GM18502 (cell line): ENCODE data around the gene LCORL.
A peak's percentile ranks its signal among the peaks of the same experiment; 100 is the strongest.
"Not testable (repeated sequence)": the region's sequence is repeated elsewhere in the genome, so short reads cannot be mapped to it uniquely, and the experiment has no call there.

Source experiments
- ATAC-seq: cut with Tn5 transposase; IDR thresholded peaks from one replicate; pipeline ENCODE4 v1.9.1; 2021; ENCODE audit warnings: mild to moderate bottlenecking; ENCODE audit not compliant: unreplicated experiment, poor library complexity

The LCORL gene

DNA sequence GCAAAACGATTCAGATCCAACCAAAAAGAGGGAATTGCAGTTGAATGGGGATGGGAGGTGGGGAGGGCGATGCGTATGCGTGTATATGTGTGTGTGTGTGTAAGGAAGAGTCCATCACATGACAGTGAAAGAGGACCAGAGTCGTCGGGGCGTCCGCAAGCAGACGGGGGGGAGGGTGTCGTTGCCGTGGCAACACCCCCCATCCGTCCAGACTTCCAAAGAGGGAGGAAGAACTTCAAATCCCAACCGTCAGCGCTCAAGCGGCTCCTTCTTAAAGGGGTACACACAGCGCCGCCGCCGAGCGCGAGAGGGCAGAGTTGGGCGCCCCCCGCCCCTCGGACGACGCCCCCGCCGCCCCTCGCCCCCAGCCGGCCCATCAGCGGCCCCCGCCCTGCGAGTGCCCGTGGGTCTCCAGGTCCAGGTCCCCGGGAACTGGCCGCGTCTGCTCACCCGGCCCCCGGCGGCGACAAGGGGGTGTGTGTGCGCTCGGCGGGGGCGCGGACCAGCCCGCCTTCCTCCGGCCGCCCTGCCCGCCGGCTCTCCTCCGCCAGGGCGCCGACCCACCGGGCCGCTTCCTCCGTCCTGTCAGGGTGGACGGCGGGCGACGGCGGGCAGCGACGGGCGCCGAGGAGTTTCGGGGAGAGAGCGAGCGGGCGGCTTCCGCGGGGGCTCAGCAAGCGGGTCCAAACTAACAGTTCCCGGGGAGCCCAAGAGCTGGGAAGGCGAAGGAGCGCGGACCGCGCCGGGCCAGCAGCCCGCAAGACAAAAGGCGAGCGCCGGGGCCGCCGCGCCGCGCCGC, 685 bp downstream of the LCORL start:
- peak; percentile 24 for ATAC-seq

DNA sequence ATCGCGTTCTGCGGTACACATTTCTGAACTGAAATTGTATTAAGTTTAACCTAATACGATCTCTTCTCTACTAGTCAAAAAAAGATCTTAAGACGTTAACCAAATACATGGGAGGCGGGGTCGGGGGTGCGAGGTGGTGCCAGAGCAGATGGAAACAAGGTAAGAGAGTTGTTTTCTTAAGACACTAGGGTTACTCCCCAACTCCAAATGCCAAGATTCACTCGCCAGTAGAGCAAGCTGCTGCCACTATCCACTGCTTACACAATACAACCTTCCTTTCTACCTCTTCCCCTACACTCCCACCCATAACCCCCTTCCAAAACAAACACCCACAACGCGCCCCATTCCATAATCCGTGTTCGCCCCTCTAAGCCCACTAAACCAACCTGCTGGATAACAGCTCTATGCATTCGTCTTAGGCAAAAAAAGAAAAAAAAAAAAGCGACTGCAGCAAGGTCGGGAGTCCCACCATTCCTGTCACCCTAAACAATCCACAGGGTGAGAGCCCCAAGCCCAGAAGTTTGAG, 1.3 kb downstream of the LCORL start:
- ATAC-seq: no peak

- ATAC-seq: no peak
Measured at GRCh38 chr4:18014269-18014668, 7.3 kb downstream of the LCORL start.

- no peak for ATAC-seq
Measured at GRCh38 chr4:18012807-18013462, 8.6 kb downstream of the LCORL start.

- ATAC-seq: no peak
Measured at GRCh38 chr4:18012134-18012806, 9.3 kb downstream of the LCORL start.

GRCh38 chr4:18007625-18008024, 13.9 kb downstream of the LCORL start:
- no peak for ATAC-seq

DNA sequence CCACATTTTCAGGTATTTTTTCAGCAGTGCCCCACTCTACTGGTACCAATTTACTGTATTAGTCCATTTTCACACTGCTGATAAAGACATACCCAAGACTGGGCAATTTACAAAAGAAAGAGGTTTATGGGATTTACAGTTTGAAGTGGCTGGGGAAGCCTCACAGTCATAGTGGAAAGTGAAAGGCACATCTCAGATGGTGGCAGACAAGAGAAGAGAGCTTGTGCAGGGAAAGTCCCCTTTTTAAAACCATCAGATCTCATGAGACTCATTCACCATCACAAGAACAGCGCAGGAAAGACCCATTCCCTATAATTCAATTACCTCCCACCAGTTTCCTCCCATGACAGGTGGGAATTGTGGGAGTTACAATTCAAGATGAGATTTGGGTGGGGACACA, 15.1 kb downstream of the LCORL start:
- ATAC-seq: not testable (repeated sequence)

DNA sequence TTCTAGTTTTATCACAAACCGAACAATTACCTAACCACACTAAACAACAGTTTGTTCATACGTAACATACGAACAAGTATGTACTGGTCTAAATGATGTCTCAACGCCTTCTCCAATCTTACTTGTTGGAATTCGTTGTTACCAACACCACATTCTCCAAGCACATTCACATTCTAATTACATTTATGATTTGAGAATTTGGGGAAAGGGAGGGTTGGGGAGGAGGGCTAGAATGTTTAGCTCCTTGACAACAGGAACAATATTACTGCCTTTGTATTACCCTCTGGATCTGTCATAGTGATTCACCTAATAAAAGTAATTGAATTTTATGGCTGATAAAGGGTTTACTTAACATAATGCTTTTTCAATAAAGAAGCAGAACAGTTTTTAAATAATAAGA, 24.4 kb downstream of the LCORL start:
- no peak for ATAC-seq

GRCh38 chr4:17995165-17995564, 26.4 kb downstream of the LCORL start:
- no peak for ATAC-seq

- no peak for ATAC-seq
Measured at GRCh38 chr4:17985832-17986231, 35.7 kb downstream of the LCORL start.

DNA sequence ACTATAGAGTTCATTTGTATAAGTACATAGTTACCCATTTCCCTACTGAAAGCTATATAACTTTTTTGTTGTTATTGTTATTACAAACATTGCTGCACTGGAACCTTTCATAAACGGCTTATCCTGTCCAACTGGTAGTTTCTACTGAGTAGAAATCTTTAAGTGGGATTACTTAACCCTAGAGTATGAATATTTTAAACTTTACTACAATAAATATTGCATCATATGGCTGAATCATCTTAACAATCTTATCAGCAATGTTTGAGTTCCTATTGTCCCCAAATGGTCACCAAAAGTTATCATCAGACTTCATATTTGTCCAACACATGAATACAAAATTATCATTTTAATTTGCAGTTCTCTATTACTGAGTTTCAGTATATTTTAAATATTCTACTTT, 40.5 kb downstream of the LCORL start:
- ATAC-seq: no peak

DNA sequence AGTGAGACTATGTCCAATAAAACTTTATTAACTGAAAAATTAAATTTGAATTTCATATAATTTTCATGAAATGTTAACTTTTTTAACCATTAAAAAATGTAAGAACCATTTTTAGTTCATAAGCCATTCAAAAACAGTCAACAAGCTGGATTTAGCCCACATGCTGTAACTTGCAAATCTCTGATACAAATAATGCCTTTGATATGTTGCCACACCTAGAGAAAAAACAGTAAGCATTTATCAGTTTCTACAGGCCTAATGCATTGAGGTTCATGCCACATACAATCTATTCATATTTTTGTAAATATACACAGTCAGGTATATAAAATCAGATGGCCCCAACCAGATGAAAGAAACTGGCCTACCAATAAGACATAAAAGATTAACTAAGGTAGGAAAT, 52.8 kb downstream of the LCORL start:
- no peak for ATAC-seq

DNA sequence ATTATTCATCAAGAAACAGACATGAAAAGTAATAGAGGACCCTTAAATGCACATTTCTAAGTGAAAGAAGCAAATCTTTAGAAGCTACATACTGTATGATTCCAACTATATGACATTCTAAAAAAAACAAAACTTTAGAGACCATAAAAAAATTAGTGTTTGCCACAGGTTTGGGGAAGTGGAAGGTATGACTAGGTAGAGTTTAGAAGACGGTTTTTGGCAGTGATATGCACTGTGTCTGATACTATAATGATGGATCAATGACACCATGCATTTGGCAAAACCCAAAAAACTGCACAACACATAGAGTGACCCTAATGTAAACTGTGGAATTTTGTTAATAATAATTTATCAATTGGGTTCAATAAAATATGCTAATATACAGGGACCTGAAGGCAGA, 54.5 kb downstream of the LCORL start:
- no peak for ATAC-seq

DNA sequence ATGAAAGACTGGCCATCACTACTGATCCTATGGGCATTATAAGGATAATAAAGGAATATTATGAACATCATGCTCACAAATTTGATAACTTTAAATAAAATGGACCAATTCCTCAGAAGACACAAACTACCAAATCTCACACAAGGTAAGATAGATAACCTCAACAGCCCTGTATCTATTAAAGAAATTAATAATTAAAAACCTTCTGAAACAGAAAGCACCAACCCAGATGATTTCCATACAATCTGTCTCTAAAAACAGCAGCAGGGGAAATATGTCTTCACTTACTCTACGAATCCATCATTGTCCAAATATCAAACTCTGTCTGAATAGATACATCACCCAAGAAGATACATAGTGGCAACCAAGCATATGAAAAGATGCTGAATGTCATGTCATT, 55.2 kb downstream of the LCORL start:
- no peak for ATAC-seq

- no peak for ATAC-seq
Measured at GRCh38 chr4:17964576-17964975, 57.0 kb downstream of the LCORL start.

GRCh38 chr4:17962171-17962570, 59.4 kb downstream of the LCORL start:
- ATAC-seq: no peak

GRCh38 chr4:17961249-17961648, 60.3 kb downstream of the LCORL start:
- no peak for ATAC-seq

DNA sequence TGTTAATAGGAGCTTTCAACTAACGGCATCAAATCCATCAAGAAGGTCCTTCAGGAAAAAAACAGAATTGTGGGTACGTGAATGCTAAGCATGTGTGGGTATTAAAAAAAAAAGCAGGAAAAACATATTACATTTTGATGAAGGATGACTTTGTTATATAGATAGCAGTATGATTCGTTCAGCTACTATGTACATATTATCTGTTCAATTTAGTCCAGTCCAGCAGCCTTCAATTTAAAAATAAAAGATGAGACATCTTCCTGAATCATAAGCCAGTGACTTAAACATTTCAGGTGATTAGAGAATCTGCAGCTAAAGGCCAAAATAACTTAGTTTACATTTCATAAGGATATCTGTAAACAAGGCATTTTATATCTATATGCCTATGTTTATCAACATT, 63.4 kb downstream of the LCORL start:
- no peak for ATAC-seq

GRCh38 chr4:17957688-17958087, 63.9 kb downstream of the LCORL start:
- ATAC-seq: no peak

DNA sequence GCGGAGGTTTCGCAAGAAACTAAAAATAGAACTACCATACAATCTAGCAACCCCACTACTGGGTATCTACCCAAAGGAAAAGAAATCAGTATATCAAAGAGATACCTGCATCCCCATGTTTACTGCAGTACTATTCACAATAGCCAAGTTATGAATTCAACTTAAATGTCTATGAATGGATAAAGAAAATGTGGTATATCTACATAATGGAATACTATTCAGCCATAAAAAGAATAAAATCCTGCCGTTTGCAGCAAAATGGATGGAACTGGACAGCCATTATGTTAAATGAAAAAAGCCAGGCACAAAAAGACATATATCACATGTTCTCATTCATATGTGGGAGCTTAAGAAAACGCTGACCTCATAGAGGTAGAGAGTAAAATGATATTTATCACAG, 65.3 kb downstream of the LCORL start:
- no peak for ATAC-seq

GRCh38 chr4:17945303-17945702, 76.3 kb downstream of the LCORL start:
- ATAC-seq: no peak
